CD4-positive, alpha-beta T cell treated with Interleukin-17A for 1 hour (primary cell): ENCODE data around the gene NRCAM.

Source experiments
- DNase-seq: peaks from one replicate; pipeline ENCODE4 v3.0.0-alpha.2; 2020

Gene NRCAM

DNA sequence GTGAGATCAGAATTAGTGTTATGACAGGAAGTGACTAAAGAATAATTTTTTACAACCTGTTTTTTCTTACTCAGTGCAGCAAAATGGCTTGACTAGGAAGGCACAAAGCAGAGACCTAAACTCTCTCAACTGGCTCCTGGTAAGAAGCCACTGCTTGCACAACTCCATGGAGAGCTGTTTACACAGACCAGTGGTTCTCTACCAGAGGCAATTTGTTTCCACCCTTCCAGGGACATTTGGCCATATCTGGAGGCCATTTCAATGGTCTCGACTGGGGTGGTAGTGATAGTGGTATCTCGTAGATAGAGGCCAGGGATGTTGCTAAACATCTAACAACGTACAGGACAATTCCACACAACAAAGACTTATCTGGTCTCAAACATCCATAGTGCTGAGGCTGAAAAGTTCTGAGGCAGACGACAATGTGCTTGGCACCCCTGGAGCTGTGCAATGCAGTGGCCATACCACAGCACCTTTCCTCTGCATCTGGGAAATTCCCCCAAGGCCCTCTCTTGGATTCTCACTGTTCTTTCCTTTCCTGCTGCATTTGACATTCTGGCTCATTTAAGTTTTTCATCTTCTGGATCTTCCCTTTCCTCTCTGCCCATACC is 220.7 kb downstream of the NRCAM start:
- DNase-seq, result no peak

DNA sequence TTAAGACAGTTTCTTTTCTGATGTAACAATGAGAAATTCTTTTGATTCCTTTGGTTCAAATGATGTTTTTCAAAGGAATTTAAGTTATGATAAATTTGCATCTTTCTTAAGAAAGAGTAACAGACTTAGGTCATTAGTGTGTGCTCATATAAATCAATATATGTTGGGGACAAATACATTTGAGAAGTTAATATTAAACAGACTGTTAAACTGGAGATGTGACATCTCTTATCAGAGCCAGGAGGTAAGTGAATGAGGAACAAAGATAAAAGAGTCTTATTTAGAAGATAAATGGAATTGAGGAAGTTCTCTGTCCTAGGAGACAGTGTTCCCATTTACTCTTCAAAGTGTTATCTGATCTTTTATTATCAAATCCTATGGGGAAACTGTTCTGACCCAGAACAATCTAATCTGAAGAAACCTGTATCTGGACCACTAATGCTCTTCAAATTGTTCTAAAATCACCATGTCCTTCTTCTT is 221.2 kb downstream of the NRCAM start:
- no peak for DNase-seq

DNA sequence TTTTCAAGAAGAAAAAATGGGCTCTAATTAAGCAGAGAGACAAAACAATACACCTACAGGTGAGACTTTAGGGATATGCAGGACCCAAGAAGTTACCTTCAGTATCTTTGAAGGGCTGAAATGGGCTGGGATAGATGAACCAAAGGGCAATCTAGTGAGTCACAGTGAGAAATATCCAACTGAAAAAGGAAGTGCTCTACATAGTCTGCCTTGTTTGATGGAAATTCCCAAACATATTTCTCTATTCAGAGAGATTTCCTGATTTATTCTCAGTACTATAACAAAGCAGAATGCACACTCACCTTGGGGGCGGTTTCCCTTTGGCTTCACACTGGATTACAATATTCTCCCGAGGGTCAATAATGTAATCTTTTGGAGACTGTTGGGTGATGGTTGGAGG is 222.0 kb downstream of the NRCAM start:
- DNase-seq, result no peak

DNA sequence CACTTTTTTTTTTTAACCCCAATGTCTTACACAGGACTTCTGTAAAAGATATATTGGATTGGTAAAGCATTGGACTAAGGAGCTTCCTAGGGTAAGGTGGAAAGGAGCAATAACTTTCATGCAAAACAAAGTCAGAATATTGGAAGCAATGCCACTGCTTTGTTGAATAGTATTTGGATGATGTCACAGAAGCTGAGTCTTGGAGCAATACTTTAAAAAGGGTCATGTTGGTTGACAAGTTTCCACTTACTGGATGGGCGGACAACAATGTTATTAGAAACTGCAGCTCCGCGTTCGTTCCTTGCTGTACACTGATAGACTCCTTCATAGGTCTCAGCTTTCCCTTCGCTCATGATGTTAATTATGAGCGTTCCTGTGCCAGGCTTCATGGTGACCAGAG is 224.2 kb downstream of the NRCAM start:
- DNase-seq, result no peak

DNA sequence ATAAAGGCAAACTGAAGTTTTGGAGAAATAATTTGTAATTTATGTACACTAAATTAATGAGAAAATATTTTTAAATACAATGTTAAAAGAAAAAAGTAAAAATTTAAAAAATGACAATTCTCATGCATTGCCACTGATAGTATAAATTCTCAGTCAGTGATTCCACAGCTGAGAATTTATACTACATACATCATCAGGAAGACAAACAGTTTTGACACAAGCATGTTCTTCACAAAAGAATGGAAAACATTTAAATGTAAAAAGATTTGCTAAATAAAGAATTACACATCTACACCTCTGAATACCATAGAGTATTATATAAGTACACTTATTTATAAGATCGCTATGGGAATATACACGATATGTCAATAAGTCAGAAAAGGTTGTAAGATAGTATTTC is 225.0 kb downstream of the NRCAM start:
- DNase-seq, result no peak

DNA sequence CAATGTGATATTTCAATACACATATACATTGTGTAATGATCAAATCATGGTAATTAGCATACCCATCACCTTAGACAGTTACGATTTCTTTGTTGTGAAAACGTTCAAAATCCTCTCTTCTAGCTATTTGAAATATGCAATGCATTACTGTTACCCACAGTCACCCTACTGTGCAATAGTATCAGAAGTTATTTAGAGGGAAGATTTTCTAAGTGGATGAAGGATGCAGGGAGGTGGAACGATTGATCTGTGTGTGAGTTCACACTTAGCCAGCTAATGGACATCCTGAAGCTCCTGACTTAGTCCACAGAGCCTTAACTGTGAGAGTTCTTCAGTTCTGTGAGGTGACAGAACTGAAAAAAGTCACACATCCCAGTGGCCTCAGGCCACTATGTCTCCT is 228.9 kb downstream of the NRCAM start:
- no peak for DNase-seq

DNA sequence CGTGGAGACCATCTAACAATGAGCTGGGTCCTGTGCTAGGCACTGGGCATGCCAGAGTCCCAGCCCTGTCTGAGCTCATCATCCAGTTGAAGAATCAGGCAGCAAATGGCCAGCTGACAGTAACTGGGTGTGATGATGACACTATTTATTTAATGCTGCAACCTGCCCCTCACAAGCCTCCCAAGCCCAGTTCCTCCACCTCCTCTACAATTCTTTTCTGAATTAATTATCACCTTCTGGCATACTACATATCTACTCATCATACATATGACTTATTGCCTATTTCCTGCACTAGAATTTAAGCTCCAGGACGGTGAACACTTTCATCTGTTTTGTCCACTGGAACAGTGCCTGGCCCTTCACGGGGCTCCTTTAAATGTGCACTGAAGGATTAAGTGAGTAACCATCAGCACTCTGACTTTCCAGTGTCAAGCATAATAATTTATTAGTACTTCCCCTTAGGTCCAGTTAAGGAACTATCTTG is 229.4 kb downstream of the NRCAM start:
- DNase-seq, result no peak

DNA sequence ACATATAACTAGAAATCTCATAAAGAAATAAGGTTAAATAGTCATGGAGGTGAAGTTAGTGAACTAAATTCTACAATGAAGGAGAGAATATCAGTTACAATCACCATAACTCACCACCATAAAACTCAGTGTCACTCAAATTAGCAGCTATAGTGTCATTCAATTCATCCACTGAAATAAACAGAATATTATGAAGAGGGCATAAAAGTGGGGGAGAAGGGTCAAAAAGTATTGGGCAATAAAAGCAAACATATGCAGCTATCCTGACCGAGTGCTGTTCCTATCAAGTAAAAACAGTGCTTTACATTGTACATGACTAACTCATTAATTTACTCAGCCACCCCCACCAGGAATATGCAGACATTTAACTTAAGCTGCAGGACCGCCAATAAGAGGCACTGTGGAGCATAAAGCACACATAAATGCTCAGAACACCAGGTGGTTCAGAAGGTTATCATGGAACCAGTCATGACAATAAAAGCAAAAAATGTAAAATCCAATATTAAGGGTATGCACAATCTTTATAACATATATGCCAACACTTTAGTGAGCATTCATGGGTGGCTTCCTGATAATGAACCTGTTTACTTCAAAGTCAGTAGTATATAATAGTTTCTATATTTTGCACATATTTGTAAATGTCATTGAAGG is 230.6 kb downstream of the NRCAM start:
- no peak for DNase-seq

DNA sequence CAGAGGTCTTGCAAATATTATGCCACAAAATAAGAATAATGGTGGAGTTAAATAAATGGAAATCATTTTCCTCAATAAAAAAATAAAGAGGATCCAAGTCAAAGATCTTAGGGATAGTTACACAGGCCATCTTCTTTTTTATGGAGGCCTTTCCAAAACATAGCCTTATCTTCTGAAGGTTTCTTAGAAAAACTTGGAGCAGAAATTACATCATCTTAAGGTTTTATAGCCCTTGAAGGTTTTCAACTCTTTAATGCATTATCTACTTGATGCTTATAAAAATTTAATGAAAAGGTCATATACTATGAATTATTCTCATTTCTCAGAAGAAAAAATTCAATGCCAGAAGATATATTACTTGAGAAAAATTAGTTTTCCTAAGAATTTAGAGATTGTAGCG is 231.8 kb downstream of the NRCAM start:
- DNase-seq, result no peak

DNA sequence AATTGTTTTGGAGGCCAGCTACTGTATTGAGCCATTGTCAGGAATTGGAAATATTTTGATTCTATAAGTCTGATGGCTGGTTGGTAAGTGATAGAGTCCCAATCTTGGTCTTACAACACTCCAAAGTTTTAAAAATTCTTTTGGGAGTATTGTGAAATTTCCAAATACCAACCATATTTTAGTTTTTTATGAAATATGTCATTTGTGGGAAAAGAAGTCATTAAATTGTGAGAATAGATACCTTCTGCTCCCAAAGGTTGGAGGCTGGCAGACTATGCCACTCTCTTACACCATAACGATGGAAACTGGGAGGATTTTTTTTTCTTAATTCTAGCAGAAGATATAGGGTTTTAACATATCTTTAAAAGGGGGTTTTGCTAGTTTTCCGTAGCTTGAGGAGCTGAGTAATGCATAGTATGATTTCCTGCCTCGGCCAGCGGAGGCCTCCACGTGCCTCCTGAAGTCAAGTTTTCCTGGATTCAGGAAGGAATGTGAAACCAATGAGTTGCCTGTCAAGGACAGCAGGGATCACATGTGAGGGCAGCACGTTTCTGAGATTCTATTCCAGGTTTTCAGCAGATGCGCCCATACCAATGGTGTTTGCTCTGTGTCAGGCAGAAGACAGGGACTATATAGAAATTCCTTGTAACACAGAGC is 233.9 kb downstream of the NRCAM start:
- no peak for DNase-seq

DNA sequence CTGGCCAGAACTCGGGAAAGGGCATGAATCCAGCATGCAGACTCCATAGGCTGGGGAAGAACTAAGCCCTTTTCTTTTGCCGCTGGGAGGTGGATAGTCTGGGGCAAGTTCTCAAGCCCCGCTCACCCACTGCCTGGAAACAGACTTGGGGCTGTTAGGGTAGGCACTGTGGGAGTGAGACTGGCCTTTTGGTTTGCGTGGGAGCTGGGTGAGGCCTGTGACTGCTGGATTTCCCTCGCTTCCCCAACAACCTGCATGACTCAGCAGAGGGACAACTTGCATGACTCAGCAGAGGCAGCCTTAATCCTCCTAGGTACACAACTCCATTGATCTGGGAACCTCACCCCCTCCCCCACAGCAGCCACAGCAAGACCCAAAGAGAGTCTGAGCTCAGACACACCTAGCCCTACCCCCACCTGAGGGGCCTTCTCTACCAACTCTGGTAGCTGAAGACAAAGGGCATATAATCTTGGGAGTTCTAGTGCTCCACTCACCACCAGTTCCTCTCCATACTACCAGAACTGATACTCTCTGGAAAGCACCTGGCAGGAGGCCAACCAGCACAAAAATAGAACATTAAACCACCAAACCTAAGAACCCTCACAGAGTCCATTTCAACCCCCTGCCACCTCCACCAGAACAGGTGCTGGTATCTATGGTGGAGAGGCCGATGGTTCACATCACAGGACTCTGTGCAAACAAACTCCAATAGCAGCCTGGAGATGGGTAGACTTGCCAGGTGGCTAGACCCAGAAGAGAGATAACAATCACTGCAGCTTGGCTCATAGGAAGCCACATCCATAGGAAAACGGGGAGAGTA is 244.6 kb downstream of the NRCAM start:
- DNase-seq, result no peak

DNA sequence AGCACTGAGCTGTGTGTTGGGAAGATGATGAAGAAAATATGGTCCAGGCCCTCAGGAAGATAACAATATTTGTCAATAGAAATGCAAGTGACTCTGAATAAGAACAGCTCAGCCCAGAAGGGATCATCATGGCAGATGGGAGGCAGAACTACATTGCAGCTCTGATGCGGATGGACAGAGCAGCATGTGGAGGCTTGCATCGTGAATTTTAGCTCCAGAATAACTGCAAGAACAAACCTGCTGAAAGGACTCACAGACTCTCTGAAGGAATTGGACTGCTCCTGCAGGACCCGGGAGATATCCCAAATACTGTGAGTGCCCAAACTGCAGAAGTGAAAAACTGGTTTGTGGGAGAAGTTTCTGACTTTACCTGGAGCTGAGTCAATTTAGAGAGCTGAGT is 245.4 kb downstream of the NRCAM start:
- no peak for DNase-seq

DNA sequence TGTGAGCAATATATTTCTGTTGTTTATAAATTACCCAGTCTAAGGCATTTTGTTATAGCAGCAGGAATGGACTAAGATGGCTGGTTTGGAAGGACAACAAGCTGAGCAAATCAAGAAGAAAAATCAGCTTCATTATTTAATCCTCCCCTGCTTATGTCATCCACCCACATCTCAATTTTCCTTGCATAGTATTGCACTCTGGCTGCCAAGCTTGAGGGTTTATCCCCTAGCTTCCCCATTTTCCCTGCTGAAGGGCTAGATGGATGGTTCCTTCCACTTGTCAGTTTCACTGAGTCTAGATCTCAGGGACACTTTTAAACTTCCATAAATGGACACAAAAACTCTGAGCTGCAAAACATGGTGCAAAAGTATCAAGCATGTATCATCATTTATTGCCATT is 250.9 kb downstream of the NRCAM start:
- DNase-seq, result no peak

DNA sequence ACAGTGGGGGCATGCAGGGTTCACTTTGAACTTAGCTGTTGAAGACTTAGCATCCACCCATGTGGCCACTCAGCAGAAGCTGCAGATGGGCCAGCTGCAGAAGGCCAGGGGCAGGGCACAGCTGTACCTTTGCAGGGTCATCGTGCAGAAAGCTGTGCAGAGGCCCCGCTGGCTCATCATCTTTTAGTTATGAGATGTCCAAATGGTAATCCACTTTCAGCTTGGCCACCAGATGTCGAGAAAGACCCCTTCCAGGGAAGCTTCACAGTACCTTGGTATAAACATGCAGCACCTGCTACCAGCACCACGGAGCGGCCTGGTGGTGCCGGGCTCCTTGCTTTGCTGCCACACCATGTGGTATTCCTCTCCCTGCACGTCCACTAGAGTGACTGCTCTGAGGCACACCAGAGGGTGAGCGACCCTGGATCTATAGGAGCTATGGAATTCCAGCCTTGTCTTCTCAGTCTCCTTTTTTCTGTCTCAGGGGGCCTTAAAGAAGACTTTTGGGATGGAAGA is 251.9 kb downstream of the NRCAM start:
- DNase-seq, result no peak

DNA sequence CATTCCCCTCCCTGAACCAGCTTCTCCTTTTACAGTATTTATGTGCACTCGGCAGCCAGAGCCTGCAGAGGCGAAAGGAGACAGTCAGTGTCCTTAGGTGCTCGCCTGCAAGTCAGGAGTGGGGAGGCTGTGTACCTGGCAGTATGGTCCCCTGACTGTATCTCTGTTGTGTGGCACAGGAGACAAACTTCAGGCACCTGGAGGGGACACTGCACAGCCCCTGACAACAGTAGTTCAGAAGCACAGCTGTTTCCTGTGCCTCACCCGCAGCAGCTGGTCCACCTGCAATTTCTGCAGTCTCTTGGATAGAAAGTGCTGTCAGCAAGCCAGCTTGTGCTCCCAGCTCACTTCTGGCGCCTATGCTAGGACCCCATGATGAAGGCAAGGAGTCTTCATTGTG is 252.7 kb downstream of the NRCAM start:
- DNase-seq, result no peak

DNA sequence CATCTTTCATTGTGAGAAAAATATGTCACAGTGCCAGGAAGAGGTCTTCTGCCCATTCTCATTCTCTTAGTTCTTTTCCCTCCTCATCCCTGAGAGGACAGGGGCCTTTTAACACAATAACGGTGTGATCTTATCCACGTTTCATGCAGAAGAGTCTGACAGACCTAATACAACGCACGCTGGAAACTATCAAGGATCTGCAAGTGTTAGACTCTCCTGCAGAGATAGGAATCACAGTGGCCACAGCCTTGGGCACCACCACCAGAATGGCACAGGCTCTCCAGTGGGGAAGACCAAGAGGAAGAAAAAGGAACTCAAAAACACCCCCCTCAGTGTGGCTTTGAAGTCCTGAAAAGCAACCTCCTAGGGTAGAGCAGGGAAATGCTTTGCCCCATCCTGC is 253.5 kb downstream of the NRCAM start:
- DNase-seq, result no peak

DNA sequence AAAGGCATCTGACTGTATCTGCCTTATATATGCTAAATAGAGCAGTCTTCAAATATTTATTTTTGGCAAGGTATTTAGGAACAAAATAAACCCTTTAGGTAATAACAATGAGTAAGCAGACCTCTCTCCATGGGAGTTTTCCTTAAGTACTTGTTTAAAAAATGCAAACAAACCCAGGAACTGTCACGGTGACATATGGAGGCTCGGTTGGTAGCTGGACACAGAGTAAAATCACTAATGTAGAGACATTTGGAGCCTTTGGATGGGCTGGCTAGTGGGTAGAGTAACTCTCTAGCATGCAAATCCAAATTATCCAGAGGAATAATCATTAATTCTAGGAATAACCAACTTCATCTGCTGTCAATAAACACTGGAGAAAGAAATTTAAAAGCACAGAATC is 254.5 kb downstream of the NRCAM start:
- no peak for DNase-seq

DNA sequence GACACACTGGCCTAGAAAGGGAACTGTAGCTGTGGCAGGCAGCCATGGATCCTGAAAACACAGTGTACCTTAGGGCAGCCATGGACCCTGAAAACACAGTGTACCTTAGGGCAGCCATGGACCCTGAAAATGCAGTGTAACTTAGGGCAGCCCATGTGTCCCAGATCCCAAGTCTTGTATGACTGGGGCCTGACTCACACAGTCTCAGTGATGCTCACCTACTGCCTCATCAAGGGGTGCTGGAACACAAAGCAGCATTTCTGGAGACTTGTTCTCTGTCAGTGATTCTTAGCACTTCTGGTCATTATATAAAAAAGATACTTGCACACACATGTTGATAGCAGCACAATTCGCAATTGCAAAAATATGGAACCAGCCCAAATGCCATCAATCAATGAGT is 255.9 kb downstream of the NRCAM start:
- no peak for DNase-seq

DNA sequence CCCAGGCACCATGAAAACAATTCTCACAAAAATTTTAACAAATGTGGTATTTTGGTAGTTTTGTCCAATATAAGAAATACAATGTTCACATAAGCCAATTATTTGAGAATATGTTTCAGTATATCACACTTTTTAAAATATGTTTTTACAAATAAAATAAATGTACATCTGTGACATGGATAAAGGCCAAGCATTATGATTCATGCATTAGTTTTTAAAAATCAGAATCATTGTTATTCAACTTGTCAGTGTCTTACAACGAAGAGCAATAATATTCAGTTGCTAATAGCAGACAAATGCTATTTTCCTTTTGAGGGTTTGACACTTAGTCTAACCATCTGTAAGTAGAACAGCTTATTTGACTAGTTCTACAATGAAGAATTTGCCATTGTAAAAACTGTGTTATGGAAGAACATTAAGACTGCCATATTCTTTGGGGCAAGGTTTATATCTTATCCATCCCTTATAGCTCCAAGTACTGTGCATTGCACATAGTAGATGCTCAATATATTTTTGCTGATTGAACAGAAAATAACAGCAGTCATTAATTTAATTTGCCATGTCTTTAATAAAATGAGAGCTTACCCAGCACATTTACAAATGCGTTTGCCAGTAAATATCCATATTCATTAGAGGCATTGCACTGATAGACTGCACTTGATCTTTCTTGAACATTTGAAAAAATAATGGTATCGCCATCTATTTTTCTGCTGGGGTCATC is 258.7 kb downstream of the NRCAM start:
- no peak for DNase-seq

DNA sequence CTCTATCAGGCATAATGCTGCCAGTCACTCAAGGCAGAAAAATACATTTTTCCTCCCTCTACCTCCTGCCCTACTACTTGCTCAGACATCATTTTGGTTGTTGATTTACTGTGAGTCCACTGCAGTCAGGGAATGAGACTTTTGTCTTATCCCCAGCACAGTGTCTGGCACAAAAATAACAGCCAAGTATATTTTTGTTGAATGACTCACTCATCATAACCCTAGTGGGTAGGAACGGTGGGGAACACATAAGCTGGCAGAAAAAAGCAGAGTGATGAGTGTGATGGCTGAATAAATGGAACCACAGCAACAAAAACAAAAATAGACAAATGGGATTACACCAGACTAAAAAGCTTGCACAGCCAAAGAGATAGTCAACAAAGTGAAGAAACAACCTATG is 260.2 kb downstream of the NRCAM start:
- DNase-seq, result no peak

DNA sequence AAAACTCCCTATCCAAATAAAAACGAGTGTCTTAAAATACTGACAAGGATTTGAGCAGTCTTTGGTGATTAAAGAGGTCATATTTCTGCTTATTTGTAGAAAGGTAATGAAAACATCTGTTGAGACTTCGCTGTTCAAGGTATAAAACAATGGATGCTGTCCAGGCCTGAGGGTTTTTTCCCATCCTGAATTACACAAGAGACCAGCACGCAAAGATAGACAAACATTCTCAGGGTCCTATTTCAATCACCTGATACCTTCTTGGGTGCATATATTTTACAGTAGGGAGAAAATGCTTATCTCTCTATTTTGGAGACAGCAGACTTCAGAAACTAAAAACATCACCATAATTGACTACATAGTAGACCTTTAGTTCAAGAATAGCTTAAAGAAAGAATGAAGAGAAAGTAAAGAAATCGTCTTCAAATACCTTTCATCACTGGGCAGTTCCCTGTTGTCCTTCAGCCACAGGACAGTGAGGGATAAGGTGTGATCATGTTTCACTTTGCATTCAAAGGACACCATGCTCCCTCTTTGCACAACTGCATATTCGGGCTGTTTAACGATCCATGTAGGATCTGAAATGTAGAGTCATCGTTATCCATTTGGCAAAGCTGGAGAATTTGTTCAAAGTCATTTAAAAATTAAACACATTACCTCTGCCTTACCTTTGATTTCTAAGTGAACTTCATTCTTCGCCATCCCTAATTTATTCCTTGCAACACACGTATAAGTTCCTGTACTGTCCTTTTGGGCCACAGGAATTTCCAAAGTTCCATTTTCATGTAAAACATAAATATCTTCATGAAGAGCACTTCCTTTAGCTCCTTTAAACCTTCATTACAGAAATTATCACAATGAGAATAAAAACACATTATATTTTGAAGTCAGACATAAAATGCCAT is 262.4 kb downstream of the NRCAM start:
- no peak for DNase-seq
